ENCODE results near the gene DDN.
A peak's percentile ranks its signal among the peaks of the same experiment; 100 is the strongest.

DDN gene

GRCh38 chr12:48973531-48973930, 25.6 kb downstream of the DDN start:
- no peak for DNase-seq
- in situ Hi-C loops (cut with HindIII; ENCODE audit: low pct_ligation_motif_present, low pct_unique_long_range_greater_than_20kb, low sequenced_read_pairs): no loop called here

GRCh38 chr12:48972952-48973483, 26.2 kb downstream of the DDN start:
- DNase-seq: no peak
- in situ Hi-C loops (cut with HindIII; ENCODE audit: low pct_ligation_motif_present, low pct_unique_long_range_greater_than_20kb, low sequenced_read_pairs): no loop called here

GRCh38 chr12:48972213-48972951, 26.8 kb downstream of the DDN start:
- no peak for DNase-seq

GRCh38 chr12:48970702-48971334, 28.4 kb downstream of the DDN start:
- DNase-seq: no peak
- in situ Hi-C loops (cut with HindIII; ENCODE audit: low pct_ligation_motif_present, low pct_unique_long_range_greater_than_20kb, low sequenced_read_pairs): no loop called here

More at GRCh38 chr12:48972213-48972951, 26.8 kb downstream of the DDN start:
- in situ Hi-C loops (cut with HindIII; ENCODE audit: low pct_ligation_motif_present, low pct_unique_long_range_greater_than_20kb, low sequenced_read_pairs): no loop called here

GRCh38 chr12:48969833-48970701, 29.1 kb downstream of the DDN start:
- DNase-seq: no peak
- in situ Hi-C loops (cut with HindIII; ENCODE audit: low pct_ligation_motif_present, low pct_unique_long_range_greater_than_20kb, low sequenced_read_pairs): no loop called here

- in situ Hi-C loops (cut with HindIII; ENCODE audit: low pct_ligation_motif_present, low pct_unique_long_range_greater_than_20kb, low sequenced_read_pairs): no loop called here
- no peak for DNase-seq
These were observed 29.9 kb downstream of the DDN start for GRCh38 chr12:48969160-48969771.

- DNase-seq: no peak
- in situ Hi-C loops (cut with HindIII; ENCODE audit: low pct_ligation_motif_present, low pct_unique_long_range_greater_than_20kb, low sequenced_read_pairs): no loop called here
These were observed 30.7 kb downstream of the DDN start for GRCh38 chr12:48968467-48968866.

- no peak for DNase-seq
- in situ Hi-C loops (cut with HindIII; ENCODE audit: low pct_ligation_motif_present, low pct_unique_long_range_greater_than_20kb, low sequenced_read_pairs): no loop called here
These were observed 31.2 kb downstream of the DDN start for GRCh38 chr12:48967991-48968390.

- in situ Hi-C loops (cut with HindIII; ENCODE audit: low pct_ligation_motif_present, low pct_unique_long_range_greater_than_20kb, low sequenced_read_pairs): no loop called here
- DNase-seq: no peak
These were observed 32.8 kb downstream of the DDN start for GRCh38 chr12:48966177-48966895.

- in situ Hi-C loops (cut with HindIII; ENCODE audit: low pct_ligation_motif_present, low pct_unique_long_range_greater_than_20kb, low sequenced_read_pairs): no loop called here
- DNase-seq: peak; percentile 46
These were observed 33.8 kb downstream of the DDN start for GRCh38 chr12:48965298-48965838.

GRCh38 chr12:48961801-48962200, 37.4 kb downstream of the DDN start:
- in situ Hi-C loops (cut with HindIII; ENCODE audit: low pct_ligation_motif_present, low pct_unique_long_range_greater_than_20kb, low sequenced_read_pairs): no loop called here
- no peak for DNase-seq

- DNase-seq: no peak
- in situ Hi-C loops (cut with HindIII; ENCODE audit: low pct_ligation_motif_present, low pct_unique_long_range_greater_than_20kb, low sequenced_read_pairs): no loop called here
These were observed 37.8 kb downstream of the DDN start for GRCh38 chr12:48961331-48961730.

GRCh38 chr12:48960834-48961233, 38.3 kb downstream of the DDN start:
- DNase-seq: no peak
- in situ Hi-C loops (cut with HindIII; ENCODE audit: low pct_ligation_motif_present, low pct_unique_long_range_greater_than_20kb, low sequenced_read_pairs): no loop called here

GRCh38 chr12:48958049-48958388, 41.2 kb downstream of the DDN start:
- no peak for DNase-seq
- in situ Hi-C loops (cut with HindIII; ENCODE audit: low pct_ligation_motif_present, low pct_unique_long_range_greater_than_20kb, low sequenced_read_pairs): no loop called here

GRCh38 chr12:48957141-48958048, 41.8 kb downstream of the DDN start, which contains the start of gene ARF3:
TSS of gene ARF3 (minus strand) at chr12:48957487. CDS start at chr12:48941095, 16,392 bp downstream.
- peak; percentile 99 for DNase-seq
- in situ Hi-C loops (cut with HindIII; ENCODE audit: low pct_ligation_motif_present, low pct_unique_long_range_greater_than_20kb, low sequenced_read_pairs): no loop called here

GRCh38 chr12:48956279-48957140, 42.7 kb downstream of the DDN start:
- DNase-seq: peak; percentile 100
- in situ Hi-C loops (cut with HindIII; ENCODE audit: low pct_ligation_motif_present, low pct_unique_long_range_greater_than_20kb, low sequenced_read_pairs): no loop called here
